ENCODE results near the gene RIN3. TPM values are rescaled to one million over a fixed set of nuclear protein-coding genes. Genes with fewer than 3 reads are reported as not detected.
A peak's percentile ranks its signal among the peaks of the same experiment; 100 is the strongest.

RIN3 gene
- total and polyA plus RNA-seq, 10 of the 15 experiments (the other 5 are each of a cell fraction or from before 2014, with no cell fraction given): 0.91 to 23.3 (median 6.3) TPM

GRCh38 chr14:92582706-92583452, 69.3 kb downstream of the RIN3 start (continued):
- TF ChIP-seq PRDM15 (CRISPR knock-in tag; IDR thresholded peaks at IDR 0.05) (no peak), BHLHE40 (IDR thresholded peaks at IDR 0.05; ENCODE audit: borderline replicate concordance in 1 of 2, low read depth in 2 of 2, low read length in 1 of 2) (peak; percentile 36 to 74; a peak in 3 of 4 replicates), E4F1 (IDR thresholded peaks at IDR 0.05; ENCODE audit: borderline replicate concordance, partially characterized antibody) (no peak), TCF3 (IDR thresholded peaks at IDR 0.05; ENCODE audit: borderline replicate concordance, insufficient read depth, low read depth, low read length) (no peak)
